ENCODE results near the gene NPAS3. TPM values are rescaled to one million over a fixed set of nuclear protein-coding genes. Genes with fewer than 3 reads are reported as not detected.

Gene NPAS3
- total and polyA plus RNA-seq, 2 of the 13 experiments (the other 11 are each of a cell fraction or from before 2014, with no cell fraction given) = not detected

DNA sequence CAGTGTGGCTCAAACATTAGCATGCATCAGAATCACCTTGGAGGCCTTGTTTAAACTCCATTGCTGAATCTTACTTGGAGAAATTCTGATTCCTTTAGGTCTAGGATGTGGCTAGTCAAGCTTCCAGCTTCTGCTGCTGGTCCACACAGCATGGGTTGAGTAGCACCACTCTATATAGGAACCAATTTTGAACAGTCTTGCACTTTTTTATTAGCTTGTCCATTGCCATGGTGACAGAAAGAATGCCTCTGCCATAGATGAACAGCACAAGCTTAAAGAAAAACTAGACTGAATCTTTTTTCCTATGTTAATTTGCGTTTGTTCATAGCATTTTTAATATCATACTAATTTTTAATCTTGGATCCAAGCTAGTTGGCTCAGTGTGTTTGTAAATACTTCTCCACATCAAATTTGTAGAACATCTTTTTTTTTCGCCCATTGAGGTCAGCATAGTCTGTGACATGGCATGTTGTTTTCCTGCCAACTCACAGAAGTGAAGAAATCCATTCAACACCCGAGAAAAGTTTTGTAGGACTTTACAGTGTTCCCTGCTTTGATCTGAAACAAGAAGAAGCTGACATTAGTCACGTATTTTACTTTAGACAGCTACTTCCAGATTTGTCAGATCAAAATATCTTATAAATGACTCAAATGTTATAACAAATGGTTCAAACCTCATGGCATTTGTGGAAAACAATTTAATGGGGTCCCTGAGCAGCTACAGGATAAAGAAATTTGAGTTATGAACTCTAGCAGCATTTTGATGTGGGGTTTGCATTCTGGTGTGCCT, 573.4 kb downstream of the NPAS3 start:
- WGBS (ENCODE audit: low lambda C conversion rate) = under 1% methylated on average over 4 of the region's 4 CpGs
- no peak for FAIRE-seq
- in situ Hi-C loops (cut with HindIII; ENCODE audit: extremely low pct_ligation_motif_present, low pct_unique_long_range_greater_than_20kb) = no loop called here

More for the DNA sequence above, 573.4 kb downstream of the NPAS3 start:
- no peak overlapping the region for H3K4me3 ChIP-seq (replicated peaks in 1 of 3; ENCODE audit: insufficient read depth in 1 of 3, low read depth in 2 of 3, low read length in 3 of 3)
- POLR2A ChIA-PET = no interaction called here
- no peak for DNase-seq (ENCODE audit: low spot score)
- no peak overlapping the region for H3K27ac ChIP-seq (ENCODE audit: extremely low read length, insufficient read depth, low read length)
- CTCF ChIA-PET (ENCODE audit: low intra/inter-chr PET ratio, low total read pairs) = no interaction called here
- no peak overlapping the region for H3K9ac ChIP-seq (ENCODE audit: insufficient read depth, low read depth, low read length)
- H3K4me2 ChIP-seq (ENCODE audit: low read depth, low read length) = no peak overlapping the region
- no peaks in the 10 kb centered on the region for H4K20me1 ChIP-seq (ENCODE audit: insufficient read depth, low read length)
- no peaks in the 10 kb centered on the region for H3K27me3 ChIP-seq (ENCODE audit: control insufficient read depth in 1 of 2, insufficient read depth in 2 of 2, low read length in 2 of 2)
- no peaks in the 10 kb centered on the region for H3K9me3 ChIP-seq (ENCODE audit: low read length)
- no peaks in the 10 kb centered on the region for H3K4me1 ChIP-seq (ENCODE audit: insufficient read depth, low read length)
- intact Hi-C loops (cut with micrococcal nuclease; ENCODE audit: unreplicated experiment) = no loop called here
- no peak for ATAC-seq
- TF ChIP-seq ZBED4 (CRISPR knock-in tag; IDR thresholded peaks at IDR 0.05; ENCODE audit: borderline replicate concordance) = no peak
- TF ChIP-seq ZNF496 (CRISPR knock-in tag; IDR thresholded peaks at IDR 0.05; ENCODE audit: insufficient replicate concordance) = no peak
- no peak for TF ChIP-seq SMC3 (IDR thresholded peaks at IDR 0.05; ENCODE audit: low read length)
- no TSS peak for BruUV-seq (replicated peaks)
- no peaks in the 10 kb centered on the region for H3K36me3 ChIP-seq (replicated peaks in 1 of 2; ENCODE audit: control insufficient read depth in 1 of 2, insufficient read depth in 2 of 2, low read length in 2 of 2)
- no peaks in the 10 kb centered on the region for H3K79me2 ChIP-seq (ENCODE audit: insufficient read depth, low read length)
- H2AFZ ChIP-seq (ENCODE audit: low read length) = no peak overlapping the region

Measured in HepG2 (cell line).